GOT3 (cell line): Measurements from ENCODE around the gene CDC37.

Experiments used
- DNase-seq: peaks from one replicate; lab custom pipeline; 2025; ENCODE audit warnings: mixed read lengths; lab: John Stamatoyannopoulos, UW

Gene CDC37

GRCh38 chr19:10403137-10404021, at the start of gene CDC37:
Gene CDC37, minus strand, starts transcription at chr19:10403542. Its CDS starts 63 bp downstream, at chr19:10403479.
- peak; percentile 90 for DNase-seq

- no peak for DNase-seq
Observed at GRCh38 chr19:10450853-10451609, 47.7 kb upstream of the CDC37 start.

GRCh38 chr19:10450191-10450852, 47.0 kb upstream of the CDC37 start:
- no peak for DNase-seq

- DNase-seq = no peak
Observed at GRCh38 chr19:10449037-10449436, 45.7 kb upstream of the CDC37 start.

- DNase-seq = no peak
Observed at GRCh38 chr19:10442698-10443097, 39.4 kb upstream of the CDC37 start.

- DNase-seq = no peak
Observed at GRCh38 chr19:10439588-10439987, 36.2 kb upstream of the CDC37 start.

- DNase-seq = no peak
Observed at GRCh38 chr19:10433131-10433536, 29.8 kb upstream of the CDC37 start.

- no peak for DNase-seq
Observed at GRCh38 chr19:10432736-10433130, 29.4 kb upstream of the CDC37 start.

- DNase-seq = no peak
Observed at GRCh38 chr19:10431943-10432735, 28.8 kb upstream of the CDC37 start.

- DNase-seq = no peak
Observed at GRCh38 chr19:10431254-10431942, 28.1 kb upstream of the CDC37 start.

- no peak for DNase-seq
Observed at GRCh38 chr19:10430505-10431253, 27.3 kb upstream of the CDC37 start.

GRCh38 chr19:10428996-10429381, 25.6 kb upstream of the CDC37 start:
- DNase-seq = no peak

GRCh38 chr19:10427169-10427568, 23.8 kb upstream of the CDC37 start:
- no peak for DNase-seq

- DNase-seq = peak; percentile 28
Observed at GRCh38 chr19:10424011-10424637, 20.8 kb upstream of the CDC37 start.

GRCh38 chr19:10422846-10423245, 19.5 kb upstream of the CDC37 start:
- DNase-seq = no peak

GRCh38 chr19:10422046-10422461, 18.7 kb upstream of the CDC37 start:
- DNase-seq = no peak

GRCh38 chr19:10421240-10422045, 18.1 kb upstream of the CDC37 start:
- DNase-seq = no peak

GRCh38 chr19:10420444-10421239, 17.3 kb upstream of the CDC37 start, which contains the start of gene PDE4A:
Gene PDE4A, plus strand, starts transcription at chr19:10420538. Its CDS starts 227 bp downstream, at chr19:10420765.
- DNase-seq = no peak
